GM12873 (cell line): Measurements from ENCODE around the gene SOBP.

ENCODE experiments used
- CTCF ChIP-seq: IDR thresholded peaks from 2 replicates; pipeline ENCODE4 v1.5.1; 2012; ENCODE audit warnings: low read depth, mild to moderate bottlenecking, moderate library complexity, low read length, control low read depth; ENCODE audit not compliant: insufficient read depth; ENCODE audit errors: missing control alignments

Gene SOBP

GRCh38 chr6:107550906-107551305, 61.0 kb downstream of the SOBP start:
- TF ChIP-seq CTCF, result peak; percentile 11

GRCh38 chr6:107554326-107554725, 64.4 kb downstream of the SOBP start:
- TF ChIP-seq CTCF, result no peak

GRCh38 chr6:107554918-107555317, 65.0 kb downstream of the SOBP start:
- no peak for TF ChIP-seq CTCF

- no peak for TF ChIP-seq CTCF
Observed at GRCh38 chr6:107555449-107555848, 65.5 kb downstream of the SOBP start.

- TF ChIP-seq CTCF, result no peak
Observed at GRCh38 chr6:107556082-107556481, 66.2 kb downstream of the SOBP start.

- TF ChIP-seq CTCF, result no peak
Observed at GRCh38 chr6:107557698-107558097, 67.8 kb downstream of the SOBP start.

GRCh38 chr6:107560657-107561056, 70.7 kb downstream of the SOBP start:
- no peak for TF ChIP-seq CTCF
